ENCODE results near the gene MMP26.
"Not testable (repeated sequence)": the region's sequence is repeated elsewhere in the genome, so short reads cannot be mapped to it uniquely, and the experiment has no call there.

Gene MMP26

DNA sequence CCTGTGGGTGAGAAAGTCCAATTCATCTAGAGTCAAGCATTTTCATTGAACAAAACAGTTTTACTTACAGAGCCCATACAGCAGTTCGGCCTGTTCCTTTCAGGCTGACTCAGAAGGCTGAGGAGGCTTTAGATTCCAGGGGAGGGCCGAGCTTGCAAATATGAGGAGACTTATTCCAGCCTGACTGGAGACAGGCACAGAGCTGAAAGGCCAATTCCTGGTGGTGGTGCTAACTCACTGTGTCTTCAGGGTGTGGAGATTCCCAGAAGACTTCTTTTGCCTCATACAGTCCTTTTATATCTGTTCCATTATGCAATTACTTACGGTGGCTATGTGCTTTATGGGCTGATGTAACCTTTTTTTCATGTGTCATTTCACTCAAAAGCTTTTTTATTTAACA, 7.0 kb upstream of the MMP26 start, which contains the start of gene OR51E2:
OR51E2 (minus strand) TSS at position 269 of the 400 bp plus-strand sequence. CDS start 15,142 bp downstream, outside the sequence.
- no peaks in the 10 kb centered on the region for H3K36me3 Mint-ChIP-seq (ENCODE audit: low read depth)
- H3K27ac Mint-ChIP-seq = no peak within 1 kb of the TSS
- DNase-seq (no peak), ATAC-seq (no peak)
- H3K27me3 Mint-ChIP-seq = peaks cover 6% of the 10 kb centered on the region
- no peaks in the 10 kb centered on the region for H3K4me1 Mint-ChIP-seq
- H3K4me3 Mint-ChIP-seq = no peak within 1 kb of the TSS
- no peaks in the 10 kb centered on the region for H3K9me3 Mint-ChIP-seq

GRCh38 chr11:4699697-4700435, 4.7 kb upstream of the MMP26 start:
- DNase-seq (no peak), ATAC-seq (no peak)
- no peaks in the 10 kb centered on the region for H3K9me3 Mint-ChIP-seq
- H3K27me3 Mint-ChIP-seq = peaks cover 6% of the 10 kb centered on the region
- H3K27ac Mint-ChIP-seq = no peak overlapping the region
- H3K36me3 Mint-ChIP-seq (ENCODE audit: low read depth) = no peaks in the 10 kb centered on the region
- H3K4me1 Mint-ChIP-seq = no peaks in the 10 kb centered on the region
- no peak overlapping the region for H3K4me3 Mint-ChIP-seq

DNA sequence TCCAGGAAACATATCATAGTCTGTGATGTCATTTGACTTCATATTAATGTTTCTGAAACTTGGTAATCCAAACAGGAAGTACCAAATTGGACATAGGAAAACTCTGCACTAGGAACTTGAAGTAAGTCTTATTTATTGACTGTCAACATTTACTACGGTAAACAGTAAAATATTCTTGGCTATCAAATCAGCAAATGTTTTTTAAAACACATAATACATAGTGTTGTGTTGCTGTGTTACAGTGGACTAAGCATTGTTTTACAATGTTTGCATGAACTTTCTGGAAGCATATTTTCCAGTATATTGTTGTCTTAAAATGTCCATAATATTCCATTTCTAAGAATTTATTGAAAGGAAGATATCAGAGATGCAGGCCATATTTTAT, 4.2 kb upstream of the MMP26 start:
- Mint-ChIP-seq H3K36me3 (ENCODE audit: low read depth) (no peaks in the 10 kb centered on the region), H3K27me3 (peaks cover 6% of the 10 kb centered on the region), H3K27ac (no peak overlapping the region), H3K4me1 (no peaks in the 10 kb centered on the region), H3K4me3 (no peak overlapping the region), H3K9me3 (no peaks in the 10 kb centered on the region)
- DNase-seq (no peak), ATAC-seq (no peak)

GRCh38 chr11:4704790-4705334, 278 bp downstream of the MMP26 start:
- Mint-ChIP-seq H3K4me3 (no peak overlapping the region), H3K27me3 (peaks cover 5% of the 10 kb centered on the region), H3K9me3 (no peaks in the 10 kb centered on the region), H3K27ac (no peak overlapping the region), H3K4me1 (no peaks in the 10 kb centered on the region), H3K36me3 (ENCODE audit: low read depth) (no peaks in the 10 kb centered on the region)
- no peak for DNase-seq
- no peak for ATAC-seq

GRCh38 chr11:4713241-4713640, 8.7 kb downstream of the MMP26 start:
- H3K36me3 Mint-ChIP-seq (ENCODE audit: low read depth) = no peaks in the 10 kb centered on the region
- no peaks in the 10 kb centered on the region for H3K9me3 Mint-ChIP-seq
- no peak overlapping the region for H3K27ac Mint-ChIP-seq
- H3K4me1 Mint-ChIP-seq = no peaks in the 10 kb centered on the region
- no peak for DNase-seq
- H3K27me3 Mint-ChIP-seq = peaks cover 11% of the 10 kb centered on the region
- no peak overlapping the region for H3K4me3 Mint-ChIP-seq
- ATAC-seq = no peak

DNA sequence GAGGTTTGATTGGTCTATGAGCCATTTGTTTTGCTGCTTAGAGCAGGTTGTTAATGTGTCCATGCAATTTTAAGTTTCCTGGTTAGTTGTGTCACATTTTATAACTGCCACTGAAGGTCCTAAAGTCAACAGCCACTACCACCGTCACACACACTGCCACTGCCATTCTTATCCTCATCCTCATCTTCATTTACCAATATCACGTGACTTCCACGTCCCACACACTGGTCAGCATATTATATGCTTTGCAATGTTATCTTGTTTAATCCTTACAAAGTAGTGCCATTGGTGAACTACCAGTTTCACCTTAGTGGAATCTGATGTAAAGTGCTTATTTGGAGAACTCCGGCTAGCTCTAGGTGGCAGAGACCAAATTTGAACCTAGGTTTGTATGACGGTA, 9.7 kb downstream of the MMP26 start:
- H3K9me3 Mint-ChIP-seq = no peaks in the 10 kb centered on the region
- H3K27me3 Mint-ChIP-seq = peaks cover 17% of the 10 kb centered on the region
- no peak for DNase-seq
- no peaks in the 10 kb centered on the region for H3K4me1 Mint-ChIP-seq
- no peak overlapping the region for H3K27ac Mint-ChIP-seq
- H3K4me3 Mint-ChIP-seq = no peak overlapping the region
- no peak for ATAC-seq
- no peaks in the 10 kb centered on the region for H3K36me3 Mint-ChIP-seq (ENCODE audit: low read depth)

- not testable (repeated sequence) for H3K4me1 Mint-ChIP-seq; DNase-seq; H3K36me3 Mint-ChIP-seq (ENCODE audit: low read depth); H3K4me3 Mint-ChIP-seq; H3K27me3 Mint-ChIP-seq; ATAC-seq; H3K27ac Mint-ChIP-seq; H3K9me3 Mint-ChIP-seq
Measured at GRCh38 chr11:4722616-4723534, 18.3 kb downstream of the MMP26 start.

DNA sequence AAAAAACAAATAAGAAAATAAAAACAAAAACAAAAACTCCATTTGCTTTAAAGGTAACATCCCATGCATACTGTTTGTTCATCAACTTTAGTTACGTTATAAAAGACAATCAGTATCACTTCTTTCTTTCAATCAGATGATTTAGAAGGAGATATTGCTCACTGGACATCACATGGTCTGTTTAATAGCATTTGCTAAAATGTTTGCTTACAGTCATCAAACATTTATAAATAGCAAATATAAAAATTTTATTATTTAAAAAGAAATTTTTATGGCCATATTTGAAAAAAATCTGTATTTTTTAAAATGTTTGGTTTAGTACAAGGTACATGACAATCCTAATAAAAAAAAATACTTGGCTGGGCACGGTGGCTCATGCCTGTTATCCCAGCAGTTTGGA, 22.6 kb downstream of the MMP26 start:
- H3K4me1 Mint-ChIP-seq = no peaks in the 10 kb centered on the region
- H3K36me3 Mint-ChIP-seq (ENCODE audit: low read depth) = no peaks in the 10 kb centered on the region
- DNase-seq = no peak
- no peak overlapping the region for H3K27ac Mint-ChIP-seq
- no peaks in the 10 kb centered on the region for H3K9me3 Mint-ChIP-seq
- no peaks in the 10 kb centered on the region for H3K27me3 Mint-ChIP-seq
- no peak overlapping the region for H3K4me3 Mint-ChIP-seq
- ATAC-seq = no peak

DNA sequence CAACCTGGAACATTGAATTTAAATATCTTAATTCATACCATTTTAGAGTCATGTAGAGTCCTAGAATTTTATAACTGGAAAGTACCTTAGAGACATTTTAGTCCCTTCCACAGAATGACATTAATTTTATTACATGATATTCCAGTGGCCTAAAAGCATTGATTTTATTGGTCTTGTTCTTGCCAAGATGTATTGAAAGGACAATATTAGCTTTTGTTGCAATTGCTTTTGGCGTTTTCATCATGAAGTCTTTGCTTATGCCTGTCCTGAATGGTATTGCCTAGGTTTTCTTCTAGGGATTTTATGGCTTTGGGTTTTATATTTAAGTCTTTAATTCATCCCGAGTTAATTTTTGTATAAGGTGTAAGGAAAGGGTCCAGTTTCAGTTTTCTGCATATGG, 36.2 kb downstream of the MMP26 start:
- Mint-ChIP-seq H3K27me3 (peaks cover 7% of the 10 kb centered on the region), H3K9me3 (no peaks in the 10 kb centered on the region), H3K27ac (no peak overlapping the region), H3K4me1 (no peaks in the 10 kb centered on the region), H3K36me3 (ENCODE audit: low read depth) (no peaks in the 10 kb centered on the region), H3K4me3 (no peak overlapping the region)
- ATAC-seq = no peak
- no peak for DNase-seq

DNA sequence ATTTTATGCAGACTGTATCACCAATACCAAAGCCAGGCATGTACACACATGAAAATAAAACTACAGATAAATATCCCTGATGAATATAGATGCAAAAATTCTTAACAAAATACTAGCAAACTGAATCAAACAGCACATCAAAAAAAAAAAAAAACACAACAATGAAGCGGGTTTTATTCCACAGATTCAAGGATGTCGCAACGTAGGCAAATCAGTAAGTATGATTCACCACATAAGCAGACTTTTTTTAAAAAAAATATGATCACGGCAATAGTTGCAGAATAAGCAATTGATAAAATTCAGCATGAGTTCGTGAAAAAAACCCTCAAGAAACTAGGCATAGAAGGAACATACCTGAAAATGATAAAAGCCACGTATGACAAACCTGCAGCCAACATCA, 43.9 kb downstream of the MMP26 start:
- Mint-ChIP-seq H3K27ac (no peak overlapping the region), H3K27me3 (peaks cover 8% of the 10 kb centered on the region), H3K4me3 (no peak overlapping the region), H3K9me3 (no peaks in the 10 kb centered on the region), H3K4me1 (no peaks in the 10 kb centered on the region), H3K36me3 (ENCODE audit: low read depth) (no peaks in the 10 kb centered on the region)
- DNase-seq = no peak
- no peak for ATAC-seq

DNA sequence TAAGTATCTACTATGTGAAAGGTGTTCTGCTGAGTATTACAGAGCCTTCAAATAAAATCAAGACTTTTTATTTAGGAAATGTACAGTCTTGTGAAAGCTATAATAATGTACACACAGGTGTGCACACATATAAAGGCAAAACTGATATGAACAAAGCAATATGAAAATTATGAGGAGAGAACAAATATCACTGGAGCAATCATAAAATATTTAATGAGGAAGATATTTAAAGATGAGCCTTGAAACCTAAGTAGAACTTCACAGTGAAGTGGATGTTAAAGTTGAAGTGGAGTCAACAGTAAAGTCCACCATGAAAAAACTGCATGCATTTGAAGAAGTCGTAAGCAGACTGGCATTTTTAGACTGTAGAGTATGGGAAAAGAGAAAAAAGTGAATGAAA, 46.6 kb downstream of the MMP26 start:
- peaks cover 11% of the 10 kb centered on the region for H3K27me3 Mint-ChIP-seq
- H3K4me3 Mint-ChIP-seq = no peak overlapping the region
- no peaks in the 10 kb centered on the region for H3K36me3 Mint-ChIP-seq (ENCODE audit: low read depth)
- H3K9me3 Mint-ChIP-seq = no peaks in the 10 kb centered on the region
- no peaks in the 10 kb centered on the region for H3K4me1 Mint-ChIP-seq
- DNase-seq (no peak), ATAC-seq (no peak)
- no peak overlapping the region for H3K27ac Mint-ChIP-seq
